Loucy (cell line): ENCODE measurements around the gene CGN.

Experiments
- H2AFZ ChIP-seq: fragments of 200-600 bp; sonication (generic); 2 replicates; pipeline ENCODE4 v1.6.0; 2016; ENCODE audit warnings: antibody characterized with exemption, mild to moderate bottlenecking, low read length, moderate library complexity
- H3F3A ChIP-seq: fragments of 200-600 bp; 2 replicates; pipeline ENCODE4 v1.6.0; 2016; ENCODE audit warnings: antibody characterized with exemption, low read depth, mild to moderate bottlenecking
- H3K27me3 ChIP-seq: fragments of 200-600 bp; sonication (generic); 2 replicates; pipeline ENCODE4 v1.6.1; 2014; ENCODE audit warnings: low read length, mild to moderate bottlenecking; ENCODE audit not compliant: insufficient read depth, poor library complexity, severe bottlenecking
- H3K36me3 ChIP-seq: fragments of 200-600 bp; sonication (generic); 2 replicates; pipeline ENCODE4 v1.6.1; 2016; ENCODE audit warnings: low read length; ENCODE audit not compliant: insufficient read depth
- H3K4me1 ChIP-seq: fragments of 200-600 bp; sonication (generic); 2 replicates; pipeline ENCODE4 v1.5.1; 2014; ENCODE audit warnings: low read length, mild to moderate bottlenecking; ENCODE audit not compliant: insufficient read depth, poor library complexity, severe bottlenecking
- H3K4me2 ChIP-seq: fragments of 200-600 bp; sonication (generic); 2 replicates; pipeline ENCODE4 v1.6.0; 2014; ENCODE audit warnings: antibody characterized with exemption, low read length, low read depth, mild to moderate bottlenecking; ENCODE audit not compliant: poor library complexity, severe bottlenecking
- H3K4me3 ChIP-seq: fragments of 200-600 bp; sonication (generic); 2 replicates; pipeline ENCODE4 v1.5.1; 2014; ENCODE audit warnings: low read length, mild to moderate bottlenecking, mixed read lengths; ENCODE audit not compliant: poor library complexity, severe bottlenecking
- H3K79me2 ChIP-seq: fragments of 200-600 bp; sonication (generic); 2 replicates; pipeline ENCODE4 v1.6.1; 2014; ENCODE audit warnings: low read length; ENCODE audit not compliant: insufficient read depth
- H3K9ac ChIP-seq: fragments of 200-600 bp; sonication (generic); 2 replicates; pipeline ENCODE4 v1.6.0; 2014; ENCODE audit warnings: mild to moderate bottlenecking, low read depth, low read length, moderate library complexity; ENCODE audit not compliant: poor library complexity, severe bottlenecking
- H3K9me2 ChIP-seq: fragments of 200-600 bp; sonication (generic); replicated peaks from 2 replicates; pipeline ENCODE4 v1.6.1; 2016; ENCODE audit warnings: low read depth, low read length, mixed read lengths
- H3K9me3 ChIP-seq: fragments of 200-600 bp; sonication (generic); 2 replicates; pipeline ENCODE4 v1.6.1; 2014; ENCODE audit warnings: mild to moderate bottlenecking, antibody characterized with exemption, low read length, low read depth; ENCODE audit not compliant: insufficient read depth
- H4K20me1 ChIP-seq: fragments of 200-600 bp; sonication (generic); 2 replicates; pipeline ENCODE4 v1.6.0; 2014; ENCODE audit warnings: antibody characterized with exemption, low read length, mild to moderate bottlenecking; ENCODE audit not compliant: insufficient read depth, poor library complexity, severe bottlenecking
- CTCF ChIP-seq: fragments of 200-600 bp; sonication (generic); conservative IDR thresholded peaks from 2 replicates; pipeline ENCODE4 v1.5.1; 2014; ENCODE audit warnings: mild to moderate bottlenecking, antibody characterized with exemption, low read length
- EZH2phosphoT487 ChIP-seq: fragments of 200-600 bp; IDR thresholded peaks from 2 replicates; pipeline ENCODE4 v1.6.1; 2018; ENCODE audit warnings: antibody characterized with exemption, mild to moderate bottlenecking, moderate library complexity, borderline replicate concordance

CGN gene

GRCh38 chr1:151541752-151542151, 30.6 kb downstream of the CGN start:
- H3K9ac ChIP-seq: no peak overlapping the region
- no peak overlapping the region for H3K4me3 ChIP-seq
- H2AFZ ChIP-seq: no peak overlapping the region
- no peaks in the 10 kb centered on the region for H4K20me1 ChIP-seq
- no peaks in the 10 kb centered on the region for H3K27me3 ChIP-seq
- peaks cover 3% of the 10 kb centered on the region for H3K4me1 ChIP-seq
- no peaks in the 10 kb centered on the region for H3F3A ChIP-seq
- H3K36me3 ChIP-seq: no peaks in the 10 kb centered on the region
- no peak overlapping the region for H3K4me2 ChIP-seq
- no peaks in the 10 kb centered on the region for H3K9me2 ChIP-seq
- no peaks in the 10 kb centered on the region for H3K79me2 ChIP-seq
- TF ChIP-seq EZH2phosphoT487 (no peak), CTCF (no peak)
- no peaks in the 10 kb centered on the region for H3K9me3 ChIP-seq

GRCh38 chr1:151542710-151543129, 31.5 kb downstream of the CGN start:
- TF ChIP-seq EZH2phosphoT487: no peak
- no peak for TF ChIP-seq CTCF
- Histone ChIP-seq H3K27me3 (no peaks in the 10 kb centered on the region), H3K4me1 (peaks cover 3% of the 10 kb centered on the region), H3K4me2 (no peak overlapping the region), H3K79me2 (no peaks in the 10 kb centered on the region), H2AFZ (no peak overlapping the region), H3K36me3 (no peaks in the 10 kb centered on the region), H3K9me3 (no peaks in the 10 kb centered on the region), H3K4me3 (no peak overlapping the region), H4K20me1 (no peaks in the 10 kb centered on the region), H3K9me2 (no peaks in the 10 kb centered on the region), H3F3A (no peaks in the 10 kb centered on the region), H3K9ac (no peak overlapping the region)

GRCh38 chr1:151545542-151545941, 34.4 kb downstream of the CGN start:
- Histone ChIP-seq H3K4me2 (no peak overlapping the region), H3K9ac (no peak overlapping the region), H3F3A (no peaks in the 10 kb centered on the region), H3K9me2 (no peaks in the 10 kb centered on the region), H3K27me3 (no peaks in the 10 kb centered on the region), H3K4me3 (no peak overlapping the region), H3K4me1 (no peaks in the 10 kb centered on the region), H3K9me3 (no peaks in the 10 kb centered on the region), H3K36me3 (no peaks in the 10 kb centered on the region), H4K20me1 (no peaks in the 10 kb centered on the region), H3K79me2 (no peaks in the 10 kb centered on the region), H2AFZ (no peak overlapping the region)
- no peak for TF ChIP-seq EZH2phosphoT487
